T-helper 2 cell treated with Interferon-gamma antibody and Interleukin-4, amounts not matched to agents 100 ng/mL and 5 ng/mL, for 36 hours (primary cell): ENCODE measurements around the gene IL27RA. TPM values are rescaled to one million over a fixed set of nuclear protein-coding genes. Genes with fewer than 3 reads are reported as not detected.

Experiments
- intact Hi-C: fragments of 100-400 bp; cut with micrococcal nuclease; formaldehyde crosslinking; loops from one replicate; pipeline ENCODE4 v1.15.1; 2023
- total RNA-seq: library from RNA; stranded (reverse); gene quantifications from 2 replicates; pipeline ENCODE4 v1.2.3, GENCODE V29; 2022

IL27RA gene
- total RNA-seq, 1 donor from 2014 or later = 91.1 TPM

DNA sequence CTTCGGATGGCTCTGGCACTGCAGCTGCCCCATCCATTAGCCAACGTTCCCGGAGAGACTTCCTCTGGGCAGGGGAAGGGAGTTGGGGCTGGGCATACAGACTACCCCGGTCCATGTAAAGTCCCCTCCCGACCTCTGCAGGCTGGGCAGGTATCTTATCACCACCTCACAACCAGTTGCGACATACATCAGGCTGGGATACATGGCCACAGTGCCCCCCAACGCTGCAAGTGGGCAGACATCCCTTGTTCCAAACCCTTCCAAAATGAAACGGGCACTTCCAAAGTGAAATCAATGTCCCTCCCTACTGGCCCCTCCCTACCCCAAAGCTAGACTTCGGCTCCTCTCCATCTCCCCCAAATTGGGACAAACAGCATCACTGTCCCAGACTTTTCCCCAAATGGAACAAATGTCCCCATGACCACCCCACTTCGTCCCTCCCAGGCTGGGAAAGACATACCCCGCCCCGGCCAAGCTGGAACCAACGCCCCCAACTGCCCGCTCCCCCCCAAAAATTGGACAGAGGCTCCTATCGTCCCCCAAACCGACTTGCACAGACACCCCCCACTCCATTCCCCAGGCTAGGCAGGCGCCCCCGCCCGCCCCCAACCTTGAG lies 25.3 kb downstream of the IL27RA start:
- intact Hi-C loops = loop anchor here (5.0 kb wide), 1 partner anchor 175 kb away; no protein-coding TSS in a partner anchor

GRCh38 chr19:14058182-14059092 lies 26.9 kb downstream of the IL27RA start:
- intact Hi-C loops = loop anchor here (5.0 kb wide), 1 partner anchor 176 kb away; no protein-coding TSS in a partner anchor

DNA sequence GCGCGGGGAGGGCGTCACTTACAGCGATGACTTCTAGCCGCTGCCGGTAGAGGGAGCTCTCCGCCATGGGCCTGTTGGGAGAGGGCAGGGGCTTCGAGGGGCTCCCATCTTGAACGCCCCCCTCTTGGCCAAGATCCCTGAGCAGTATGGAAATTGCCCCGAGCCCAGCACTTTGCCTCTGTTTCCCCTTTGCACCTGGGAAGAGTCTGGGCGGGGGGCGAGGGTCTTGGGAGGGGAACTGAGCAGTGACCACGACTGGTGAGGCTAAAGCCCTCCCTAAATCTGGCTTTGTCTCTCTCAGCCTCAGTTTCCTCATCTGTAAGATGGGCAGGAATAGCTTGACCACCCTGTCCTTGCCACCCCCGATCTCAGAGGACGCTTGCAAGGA lies 27.5 kb downstream of the IL27RA start:
- intact Hi-C loops = loop anchor here (5.0 kb wide), 1 partner anchor 177 kb away; no protein-coding TSS in a partner anchor

DNA sequence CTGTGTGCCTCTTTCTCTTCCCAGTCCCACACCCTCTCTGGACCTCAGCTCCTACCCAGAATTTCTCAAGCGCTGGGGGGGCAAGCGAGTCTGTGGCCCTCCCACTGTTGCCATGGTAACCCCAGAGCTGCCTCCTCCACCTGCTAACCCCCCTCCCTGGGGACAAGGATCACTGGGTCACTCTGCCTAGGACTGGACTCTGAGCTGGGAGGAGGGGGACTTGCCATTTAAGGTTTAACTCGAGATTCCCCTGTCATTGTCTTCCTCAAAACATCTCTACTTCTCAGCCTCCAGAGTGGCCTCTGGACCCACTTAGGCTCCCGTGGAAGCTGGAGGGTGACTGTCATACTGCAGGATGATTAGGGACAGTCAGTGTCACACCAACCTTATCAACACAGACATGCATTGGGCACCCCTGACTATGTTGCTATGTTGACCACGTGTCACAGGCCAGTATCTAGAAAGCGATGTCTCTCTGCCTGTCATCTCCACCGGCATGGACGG lies 28.1 kb downstream of the IL27RA start:
- intact Hi-C loops = loop anchor here (5.0 kb wide), 1 partner anchor 177 kb away; no protein-coding TSS in a partner anchor

GRCh38 chr19:14061081-14061749 lies 29.7 kb downstream of the IL27RA start:
- intact Hi-C loops = no loop called here

- intact Hi-C loops = no loop called here
These were observed 30.4 kb downstream of the IL27RA start, which contains the start of gene PALM3 for GRCh38 chr19:14061751-14062557. TSS of gene PALM3 (minus strand) at chr19:14062076. CDS start at chr19:14061980, 96 bp downstream.

GRCh38 chr19:14062558-14062855 lies 30.9 kb downstream of the IL27RA start:
- intact Hi-C loops = no loop called here

DNA sequence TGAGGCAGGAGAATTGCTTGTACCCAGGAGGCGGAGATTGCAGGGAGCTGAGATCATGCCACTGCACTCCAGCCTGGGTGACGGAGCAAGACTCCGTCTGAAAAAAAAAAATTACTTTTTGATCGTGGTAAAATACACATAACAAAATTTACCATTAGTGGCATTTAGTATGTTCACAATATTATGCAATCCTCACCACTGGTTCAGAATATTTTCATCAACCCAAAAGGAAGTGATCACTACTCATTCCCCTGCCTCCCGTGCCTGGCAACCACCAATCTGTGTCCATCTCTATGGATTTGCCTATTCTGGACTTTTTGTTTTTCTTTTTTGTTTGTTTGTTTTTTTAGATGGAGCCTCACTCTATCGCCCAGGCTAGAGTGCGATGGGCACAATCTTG lies 31.5 kb downstream of the IL27RA start:
- intact Hi-C loops = no loop called here

DNA sequence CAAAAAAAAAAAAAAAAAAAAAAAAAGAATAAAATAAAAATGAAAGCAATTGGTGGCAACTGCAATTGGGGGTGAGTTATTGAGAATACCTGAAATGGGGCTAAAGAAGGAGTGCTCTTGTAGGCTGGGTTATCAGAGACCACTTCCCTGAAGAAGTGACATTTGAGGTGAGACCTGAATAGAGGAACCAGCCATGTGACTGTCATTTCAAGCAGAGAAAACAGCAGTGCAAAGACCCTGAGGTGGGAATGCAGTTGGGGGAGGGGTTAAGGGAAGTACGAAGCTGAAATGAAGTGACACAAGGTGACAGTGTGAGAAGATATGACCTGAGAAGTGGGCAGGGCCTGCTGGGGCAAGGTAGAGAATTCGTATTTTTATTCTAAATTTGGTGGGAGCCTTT lies 34.6 kb downstream of the IL27RA start:
- intact Hi-C loops = no loop called here

DNA sequence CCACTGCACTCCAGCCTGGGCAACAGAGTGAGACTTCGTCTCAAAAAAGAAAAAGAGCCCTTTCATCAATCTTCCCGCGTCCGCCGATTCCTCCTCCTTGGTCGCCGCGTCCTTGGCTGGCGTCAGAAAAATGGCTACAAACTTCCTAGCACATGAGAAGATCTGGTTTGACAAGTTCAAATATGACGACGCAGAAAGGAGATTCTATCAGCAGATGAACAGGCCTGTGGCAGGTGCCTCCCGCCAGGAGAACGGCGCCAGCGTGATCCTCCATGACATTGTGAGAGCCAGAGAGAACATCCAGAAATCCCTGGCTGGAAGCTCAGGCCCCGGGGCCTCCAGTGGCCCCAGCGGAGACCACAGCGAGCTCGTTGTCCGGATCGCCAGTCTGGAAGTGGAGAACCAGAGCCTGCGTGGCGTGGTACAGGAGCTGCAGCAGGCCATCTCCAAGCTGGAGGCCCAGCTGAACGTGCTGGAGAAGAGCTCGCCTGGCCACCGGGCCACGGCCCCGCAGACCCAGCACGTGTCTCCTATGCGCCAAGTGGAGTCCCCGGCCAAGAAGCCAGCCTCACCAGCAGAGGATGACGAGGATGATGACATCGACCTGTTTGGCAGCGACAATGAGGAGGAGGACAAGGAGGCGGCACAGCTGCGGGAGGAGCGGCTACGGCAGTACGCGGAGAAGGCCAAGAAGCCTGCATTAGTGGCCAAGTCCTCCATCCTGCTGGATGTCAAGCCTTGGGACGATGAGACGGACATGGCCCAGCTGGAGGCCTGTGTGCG lies 38.9 kb downstream of the IL27RA start:
- intact Hi-C loops = loop anchor here (5.0 kb wide), 1 partner anchor 63 kb away; the partner anchor contains the start of gene RFX1

GRCh38 chr19:14072535-14073260 lies 41.1 kb downstream of the IL27RA start, which contains the start of gene MISP3:
TSS of gene MISP3 (plus strand) at chr19:14072786. CDS start at chr19:14073310, 524 bp downstream.
- intact Hi-C loops = loop anchor here (1.0 to 5.0 kb wide), 4 partner anchors 64 to 446 kb away; partner anchors contain the start of genes ASF1B, DNAJB1 and RFX1

- intact Hi-C loops = loop anchor here (1.0 to 5.0 kb wide), 4 partner anchors 63 to 445 kb away; partner anchors contain the start of genes ASF1B, DNAJB1 and RFX1
These were observed 41.8 kb downstream of the IL27RA start for GRCh38 chr19:14073261-14073924.

DNA sequence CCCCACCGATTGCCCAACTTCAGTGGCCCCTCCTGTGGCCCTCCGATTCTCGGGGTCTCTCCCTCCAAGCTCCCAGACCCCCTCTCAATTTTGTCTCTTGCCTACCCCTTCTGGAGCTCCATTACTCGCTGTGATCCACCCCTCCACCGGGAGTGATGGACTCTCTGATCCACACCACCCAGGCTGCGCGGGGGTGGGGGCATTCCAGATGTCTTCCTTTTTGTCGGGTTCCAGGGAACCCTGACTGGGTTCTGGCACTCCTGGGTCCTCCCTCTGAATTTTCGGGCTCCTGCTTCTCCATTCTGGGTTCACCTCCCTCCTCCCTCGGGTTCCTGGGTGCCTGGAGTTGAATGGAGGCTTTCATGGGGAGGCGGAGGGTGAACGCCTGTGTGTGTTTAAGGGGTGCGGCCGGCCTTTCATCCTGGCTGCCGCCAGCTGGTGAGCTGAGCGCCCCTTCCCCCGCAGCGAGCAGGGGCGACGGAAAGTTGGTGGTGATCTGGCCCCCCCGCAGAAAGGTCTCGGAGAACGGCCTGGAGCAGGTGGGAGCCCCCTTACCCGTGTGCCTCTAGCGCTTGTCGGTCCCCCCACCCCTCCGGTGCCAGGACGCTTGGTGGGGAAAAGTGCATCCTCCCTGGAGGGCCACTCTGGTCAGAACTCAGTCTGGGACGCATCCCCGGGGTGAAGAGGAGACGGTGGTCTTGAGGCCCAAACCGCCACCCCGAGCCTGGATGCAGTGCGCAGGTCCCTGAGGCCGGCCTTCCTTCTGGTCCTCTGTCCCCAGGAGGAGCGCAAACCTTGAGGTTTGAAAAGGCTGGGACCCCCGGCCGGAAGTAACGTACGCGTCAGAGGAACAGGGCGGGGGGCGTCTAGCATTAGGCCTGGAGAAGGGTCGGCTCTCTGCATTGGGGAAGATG lies 42.6 kb downstream of the IL27RA start:
- intact Hi-C loops = loop anchor here (1.0 to 5.0 kb wide), 4 partner anchors 62 to 444 kb away; partner anchors contain the start of genes ASF1B, DNAJB1 and RFX1

GRCh38 chr19:14078411-14078810 lies 46.8 kb downstream of the IL27RA start:
- intact Hi-C loops = no loop called here

GRCh38 chr19:14080887-14081796 lies 49.6 kb downstream of the IL27RA start:
- intact Hi-C loops = loop anchor here (1.0 to 10.0 kb wide), 7 partner anchors 10 to 1136 kb away; partner anchors contain the start of genes C19orf53, DCAF15, IER2 and PRKACA
